HG03558 (cell line): ENCODE data around the gene RBMY1E.
"Not testable (repeated sequence)": the region's sequence is repeated elsewhere in the genome, so short reads cannot be mapped to it uniquely, and the experiment has no call there.

Experiments used
- ATAC-seq: cut with Tn5 transposase; IDR thresholded peaks from one replicate; pipeline ENCODE4 v1.9.1; 2021; ENCODE audit warnings: moderate number of reproducible peaks; ENCODE audit not compliant: unreplicated experiment; ENCODE audit errors: extremely low read depth

RBMY1E gene

GRCh38 chrY:21917932-21918331 is at the start of gene RBMY1E:
Gene RBMY1E (minus strand): TSS chrY:21918032. CDS start chrY:21916054, 1,978 bp downstream.
- not testable (repeated sequence) for ATAC-seq

- not testable (repeated sequence) for ATAC-seq
Measured at GRCh38 chrY:21894426-21894825, 23.4 kb downstream of the RBMY1E start, which contains the start of gene RBMY1D. Gene RBMY1D (minus strand): TSS chrY:21894526. CDS start chrY:21892513, 2,013 bp downstream.

- ATAC-seq = not testable (repeated sequence)
Measured at GRCh38 chrY:21869407-21870076, 48.3 kb downstream of the RBMY1E start.
